ENCODE data around the gene HAPLN3.

DNA sequence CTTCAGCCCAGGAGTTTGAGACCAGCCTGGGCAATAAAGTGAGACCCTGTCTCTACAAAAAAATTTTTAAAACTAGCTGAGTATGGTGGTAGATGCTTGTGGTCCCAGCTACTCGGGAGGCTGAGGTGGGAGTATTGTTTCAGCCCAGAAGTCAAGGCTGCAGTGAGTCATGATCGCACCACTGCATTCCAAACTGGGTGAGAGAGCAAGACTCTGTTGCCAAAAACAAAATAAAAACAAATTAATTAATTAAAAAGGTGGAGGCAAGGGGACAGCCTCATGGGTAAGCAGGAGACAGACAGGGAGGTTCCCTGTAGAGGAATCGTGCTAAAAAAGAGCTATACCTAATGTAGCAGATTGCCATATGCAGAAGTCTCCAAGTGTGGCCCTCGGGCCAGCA, 12.6 kb downstream of the HAPLN3 start:
- TF ChIP-seq CTCF (IDR thresholded peaks at IDR 0.05; ENCODE audit: extremely low read depth in 1 of 2, insufficient read depth in 1 of 2, low read depth in 1 of 2, low read length in 2 of 2) (no peak), JUN (IDR thresholded peaks at IDR 0.05; ENCODE audit: borderline replicate concordance, insufficient read depth, insufficient read length, low read depth) (peak; percentile 55), POLR2AphosphoS5 (IDR thresholded peaks at IDR 0.05; ENCODE audit: insufficient read depth, low read depth, low read length) (no peak)
